Stimulated activated naive CD8-positive, alpha-beta T cell treated with anti-CD3 and anti-CD28 coated beads, Interleukin-15, amount 100 ng/mL, for 72 hours (primary cell): ENCODE data around the gene RNF128.
"Not testable (repeated sequence)": the region's sequence is repeated elsewhere in the genome, so short reads cannot be mapped to it uniquely, and the experiment has no call there.

Source experiments
- ATAC-seq: fragments of 150-1000 bp; cut with Tn5 transposase; 2 replicates; pipeline ENCODE4 v1.10.0; 2021; ENCODE audit warnings: mild to moderate bottlenecking, moderate library complexity
- DNase-seq, 2 donors: peaks; one replicate each; pipeline ENCODE4 v3.0.0; 2021 to 2022
- H3K27ac Mint-ChIP-seq, 2 donors: one replicate each; pipeline ENCODE4 v1.8.0; 2022; ENCODE audit warnings: mild to moderate bottlenecking in 2 of 2, mixed read lengths in 2 of 2, moderate library complexity in 2 of 2
- H3K27me3 Mint-ChIP-seq: one replicate; pipeline ENCODE4 v1.8.0; 2022; ENCODE audit warnings: mixed read lengths
- H3K4me1 Mint-ChIP-seq: one replicate; pipeline ENCODE4 v1.8.0; 2022; ENCODE audit warnings: mild to moderate bottlenecking, mixed read lengths
- H3K4me3 Mint-ChIP-seq, 2 donors: one replicate each; pipeline ENCODE4 v1.8.0; 2022; ENCODE audit warnings: mild to moderate bottlenecking in 2 of 2, mixed read lengths in 2 of 2, moderate library complexity in 1 of 2
- H3K9me3 Mint-ChIP-seq, 2 donors: one replicate each; pipeline ENCODE4 v1.8.0; 2022; ENCODE audit warnings: mixed read lengths in 2 of 2

Gene RNF128

DNA sequence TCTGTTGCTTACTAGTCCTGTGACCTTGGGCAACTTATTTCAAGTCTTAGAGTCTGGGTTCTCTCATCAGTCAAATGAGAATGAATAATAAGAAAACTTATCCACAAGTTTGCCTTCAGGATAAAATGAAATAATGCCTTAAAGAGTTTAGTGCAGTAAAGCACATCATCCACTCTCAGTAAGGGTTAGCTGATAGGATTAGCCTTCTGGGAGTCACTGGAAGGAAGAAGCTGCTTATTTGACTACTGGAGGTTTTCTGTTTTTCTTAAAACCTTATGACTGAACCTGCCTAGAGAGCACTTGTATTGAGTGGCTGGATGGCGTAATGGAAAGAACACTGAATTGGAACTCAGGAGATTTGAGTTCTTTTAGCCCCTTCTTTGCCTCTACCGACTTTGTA is 1.8 kb downstream of the RNF128 start:
- no peak for ATAC-seq
- Mint-ChIP-seq H3K27ac (no peak overlapping the region), H3K4me1 (no peaks in the 10 kb centered on the region), H3K27me3 (peaks cover 42% of the 10 kb centered on the region), H3K4me3 (no peak overlapping the region), H3K9me3 (no peaks in the 10 kb centered on the region)
- no peak for DNase-seq

- no peak for DNase-seq
- no peak overlapping the region for H3K4me3 Mint-ChIP-seq
- H3K9me3 Mint-ChIP-seq, result no peaks in the 10 kb centered on the region
- no peaks in the 10 kb centered on the region for H3K4me1 Mint-ChIP-seq
- H3K27me3 Mint-ChIP-seq, result peaks cover 26% of the 10 kb centered on the region
- no peak for ATAC-seq
- H3K27ac Mint-ChIP-seq, result no peak overlapping the region
Measured at GRCh38 chrX:106730401-106730800, 3.9 kb downstream of the RNF128 start.

GRCh38 chrX:106731590-106731989 is 5.1 kb downstream of the RNF128 start:
- peaks cover 15% of the 10 kb centered on the region for H3K27me3 Mint-ChIP-seq
- no peaks in the 10 kb centered on the region for H3K9me3 Mint-ChIP-seq
- ATAC-seq (no peak), DNase-seq (no peak)
- no peaks in the 10 kb centered on the region for H3K4me1 Mint-ChIP-seq
- no peak overlapping the region for H3K4me3 Mint-ChIP-seq
- H3K27ac Mint-ChIP-seq, result no peak overlapping the region

DNA sequence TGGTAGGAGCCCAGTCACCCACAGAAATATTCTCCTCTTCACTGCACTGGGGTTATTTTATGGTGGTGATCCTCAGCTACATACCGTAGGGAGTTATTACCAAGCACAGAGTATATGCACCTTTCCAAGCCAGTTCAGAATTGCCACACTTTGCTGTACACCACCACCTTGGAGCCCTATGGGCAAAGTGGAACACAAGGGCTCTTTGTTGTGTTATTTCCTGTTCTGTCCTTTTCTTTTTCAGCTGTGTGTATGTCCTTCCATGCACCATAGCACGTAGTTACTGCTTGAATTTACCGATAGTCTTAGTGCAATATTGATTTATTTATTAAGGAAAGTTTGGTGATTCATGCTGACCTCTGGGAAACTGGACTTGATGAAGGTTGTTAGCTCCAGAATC is 8.3 kb downstream of the RNF128 start:
- Mint-ChIP-seq H3K27ac (no peak overlapping the region), H3K27me3 (no peaks in the 10 kb centered on the region), H3K4me3 (no peak overlapping the region), H3K4me1 (no peaks in the 10 kb centered on the region), H3K9me3 (no peaks in the 10 kb centered on the region)
- no peak for ATAC-seq
- no peak for DNase-seq

DNA sequence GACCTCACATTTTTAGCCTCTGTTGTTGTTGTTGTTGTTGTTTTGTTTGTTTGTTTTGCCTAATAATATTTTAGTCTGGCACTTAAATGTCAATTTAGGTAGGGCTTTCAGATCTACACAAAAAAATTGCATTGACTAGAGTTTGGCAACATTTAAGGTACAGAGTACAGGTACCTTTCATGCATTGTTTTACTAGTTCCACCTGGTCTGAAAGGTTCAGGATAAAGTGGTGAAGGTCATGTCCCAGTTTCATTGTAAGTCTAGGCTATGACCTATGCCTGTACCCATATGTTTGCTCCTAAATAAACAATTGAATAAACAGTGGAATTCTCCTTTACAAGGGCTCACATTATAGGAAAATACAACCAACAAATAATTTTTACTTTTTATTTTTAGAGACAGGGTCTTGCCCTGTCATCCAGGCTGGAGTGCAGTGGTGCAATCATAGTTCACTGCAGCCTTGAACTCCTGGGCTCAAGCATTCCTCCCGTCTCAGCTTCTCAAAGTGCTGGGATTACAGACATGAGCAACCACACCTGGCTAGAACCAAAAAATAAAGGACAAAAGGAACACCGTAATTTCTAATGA is 13.8 kb downstream of the RNF128 start:
- Mint-ChIP-seq H3K4me3 (no peak overlapping the region), H3K4me1 (no peaks in the 10 kb centered on the region), H3K27ac (no peak overlapping the region), H3K9me3 (no peaks in the 10 kb centered on the region), H3K27me3 (no peaks in the 10 kb centered on the region)
- ATAC-seq, result no peak
- no peak for DNase-seq

DNA sequence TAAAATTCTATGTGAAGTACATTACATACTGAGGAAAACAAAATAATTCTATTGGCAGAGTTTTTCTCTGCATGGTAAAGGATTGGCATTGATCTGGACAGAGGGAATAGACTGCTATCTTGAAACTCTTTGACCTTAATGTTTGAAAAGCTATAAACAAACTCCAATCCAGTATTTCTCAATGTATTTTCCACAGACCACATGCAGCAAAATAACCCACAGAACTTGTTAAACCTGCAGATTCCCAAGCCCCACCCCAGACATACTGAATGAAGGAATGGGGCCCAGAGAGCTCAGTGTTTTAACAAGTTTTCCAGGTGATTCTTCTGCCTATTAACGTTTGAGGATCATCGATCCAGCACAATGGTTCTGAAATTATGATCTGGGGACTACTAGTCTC is 15.7 kb downstream of the RNF128 start:
- H3K27ac Mint-ChIP-seq, result no peak overlapping the region
- no peak for DNase-seq
- no peaks in the 10 kb centered on the region for H3K9me3 Mint-ChIP-seq
- H3K4me3 Mint-ChIP-seq, result no peak overlapping the region
- H3K27me3 Mint-ChIP-seq, result no peaks in the 10 kb centered on the region
- no peaks in the 10 kb centered on the region for H3K4me1 Mint-ChIP-seq
- no peak for ATAC-seq

DNA sequence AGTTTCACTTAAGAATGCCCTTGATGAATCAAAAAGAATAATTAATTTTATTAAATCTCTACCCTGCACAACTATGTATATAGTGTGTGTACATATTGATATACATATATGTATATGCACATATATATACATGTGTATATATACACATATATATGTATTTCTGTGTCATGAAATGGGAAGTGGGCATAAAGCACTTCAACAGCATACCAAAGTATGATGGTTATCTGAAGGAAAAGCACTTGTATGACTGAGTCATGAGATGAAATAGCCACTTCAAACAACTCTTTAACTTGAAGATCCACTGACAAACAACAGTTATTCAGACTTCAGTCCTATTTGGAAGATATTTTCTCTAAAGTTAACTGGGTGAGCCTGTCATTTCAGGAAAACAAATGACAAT is 16.3 kb downstream of the RNF128 start:
- Mint-ChIP-seq H3K4me1 (no peaks in the 10 kb centered on the region), H3K27me3 (no peaks in the 10 kb centered on the region), H3K27ac (no peak overlapping the region), H3K4me3 (no peak overlapping the region), H3K9me3 (no peaks in the 10 kb centered on the region)
- no peak for ATAC-seq
- DNase-seq, result no peak

- Mint-ChIP-seq H3K9me3 (peaks cover 4 to 7% of the 10 kb centered on the region in 2 donors), H3K27me3 (peaks cover 7% of the 10 kb centered on the region), H3K27ac (no peak overlapping the region), H3K4me1 (no peaks in the 10 kb centered on the region), H3K4me3 (no peak overlapping the region)
- DNase-seq (no peak), ATAC-seq (no peak)
Measured at GRCh38 chrX:106748377-106748776, 21.9 kb downstream of the RNF128 start.

DNA sequence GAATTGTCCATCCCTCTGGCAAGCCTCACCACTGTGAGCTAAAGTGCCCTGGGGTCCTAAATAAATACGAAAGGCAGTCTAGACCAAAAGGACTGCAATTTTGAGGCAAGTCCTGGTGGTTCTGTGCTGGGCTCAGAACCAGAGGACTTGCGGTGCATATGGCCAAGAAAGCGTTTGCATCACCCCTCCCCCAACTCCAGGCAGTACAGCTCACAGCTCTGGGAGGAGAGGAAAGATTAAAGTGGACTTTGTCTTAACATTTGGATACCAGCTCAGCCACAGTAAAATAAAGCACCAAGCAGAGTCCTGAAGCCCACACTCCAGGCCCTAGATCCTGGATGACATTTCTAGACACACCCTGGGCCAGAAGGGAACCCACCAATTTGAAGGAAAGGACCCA is 24.9 kb downstream of the RNF128 start:
- no peak overlapping the region for H3K4me3 Mint-ChIP-seq
- peaks cover 7% of the 10 kb centered on the region for H3K27me3 Mint-ChIP-seq
- H3K9me3 Mint-ChIP-seq, result peaks cover 4 to 7% of the 10 kb centered on the region in 2 donors
- ATAC-seq, result no peak
- H3K4me1 Mint-ChIP-seq, result no peaks in the 10 kb centered on the region
- no peak for DNase-seq
- H3K27ac Mint-ChIP-seq, result no peak overlapping the region

GRCh38 chrX:106752101-106752678 is 25.7 kb downstream of the RNF128 start:
- no peak for ATAC-seq
- Mint-ChIP-seq H3K27ac (no peak overlapping the region), H3K4me1 (no peaks in the 10 kb centered on the region), H3K4me3 (no peak overlapping the region), H3K9me3 (peaks cover 4 to 7% of the 10 kb centered on the region in 2 donors), H3K27me3 (peaks cover 7% of the 10 kb centered on the region)
- no peak for DNase-seq

GRCh38 chrX:106769288-106769687 is 42.8 kb downstream of the RNF128 start:
- not testable (repeated sequence) for DNase-seq, H3K27ac Mint-ChIP-seq, H3K9me3 Mint-ChIP-seq, H3K27me3 Mint-ChIP-seq, ATAC-seq, H3K4me1 Mint-ChIP-seq, H3K4me3 Mint-ChIP-seq

DNA sequence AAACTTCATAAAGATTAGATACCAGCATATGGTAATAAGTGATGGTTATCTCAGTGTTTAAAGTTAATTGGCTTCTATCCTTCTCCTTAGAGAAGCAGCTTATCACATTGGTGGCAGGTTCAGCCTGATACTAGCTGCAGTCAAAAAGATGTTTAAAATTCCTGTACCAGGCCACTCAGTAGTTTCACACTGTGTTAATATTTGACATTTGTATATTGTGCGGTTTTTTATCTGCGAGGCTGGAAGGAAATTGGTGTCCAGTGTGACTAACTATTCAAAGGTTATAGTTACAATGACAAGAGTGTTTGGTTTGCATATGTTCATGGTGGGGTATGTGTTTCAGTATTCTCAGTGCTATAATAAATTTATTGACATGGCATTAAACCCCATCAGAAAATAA is 48.5 kb downstream of the RNF128 start:
- DNase-seq (no peak), ATAC-seq (no peak)
- Mint-ChIP-seq H3K4me3 (no peak overlapping the region), H3K9me3 (no peaks in the 10 kb centered on the region), H3K27ac (no peak overlapping the region), H3K4me1 (no peaks in the 10 kb centered on the region), H3K27me3 (no peaks in the 10 kb centered on the region)

- ATAC-seq (no peak), DNase-seq (no peak)
- peaks cover 4% of the 10 kb centered on the region for H3K27me3 Mint-ChIP-seq
- no peak overlapping the region for H3K27ac Mint-ChIP-seq
- H3K9me3 Mint-ChIP-seq, result no peaks in the 10 kb centered on the region
- no peaks in the 10 kb centered on the region for H3K4me1 Mint-ChIP-seq
- H3K4me3 Mint-ChIP-seq, result no peak overlapping the region
Measured at GRCh38 chrX:106780264-106780663, 53.8 kb downstream of the RNF128 start.

DNA sequence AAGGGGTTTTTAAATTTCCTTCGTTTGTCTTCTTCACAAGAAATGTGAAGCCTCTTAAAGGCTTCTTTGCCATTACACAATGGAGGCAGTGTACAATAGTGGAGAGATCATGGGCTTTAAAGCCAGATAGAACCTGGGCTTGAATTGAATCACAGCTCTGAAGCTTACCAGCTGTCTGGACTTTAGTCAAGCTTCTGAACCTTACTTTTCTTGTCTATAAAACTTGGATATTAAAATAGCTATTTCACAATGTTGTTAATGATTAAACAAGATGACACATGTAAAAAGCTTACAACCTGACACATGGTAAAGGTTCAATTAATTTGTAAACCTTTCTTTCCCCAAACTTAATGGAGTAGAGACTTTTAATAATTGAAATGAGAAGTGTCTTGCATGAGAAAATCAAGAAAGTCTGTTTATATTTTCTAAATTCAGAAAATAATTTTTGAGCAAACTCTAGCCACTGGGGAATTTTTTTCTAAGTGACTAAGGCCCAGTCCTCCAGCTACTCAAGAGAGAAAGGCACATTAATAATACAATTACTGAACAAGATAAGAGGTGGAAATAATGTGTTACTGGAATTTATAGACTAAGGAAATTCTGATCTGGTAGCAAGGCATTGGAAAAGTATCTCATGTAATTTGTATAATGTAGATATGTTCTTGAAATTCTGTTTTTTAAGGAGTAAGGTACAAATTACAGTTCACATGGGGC is 54.3 kb downstream of the RNF128 start:
- H3K9me3 Mint-ChIP-seq, result no peaks in the 10 kb centered on the region
- no peak overlapping the region for H3K27ac Mint-ChIP-seq

GRCh38 chrX:106783716-106784115 is 57.2 kb downstream of the RNF128 start:
- peaks cover 11% of the 10 kb centered on the region for H3K27me3 Mint-ChIP-seq
- no peaks in the 10 kb centered on the region for H3K4me1 Mint-ChIP-seq
- no peaks in the 10 kb centered on the region for H3K9me3 Mint-ChIP-seq
- no peak overlapping the region for H3K4me3 Mint-ChIP-seq
- ATAC-seq, result no peak
- H3K27ac Mint-ChIP-seq, result no peak overlapping the region
- DNase-seq, result no peak

More for the DNA sequence above, 54.3 kb downstream of the RNF128 start:
- no peak for ATAC-seq
- DNase-seq, result no peak
- H3K4me1 Mint-ChIP-seq, result no peaks in the 10 kb centered on the region
- peaks cover 9% of the 10 kb centered on the region for H3K27me3 Mint-ChIP-seq
- H3K4me3 Mint-ChIP-seq, result no peak overlapping the region

DNA sequence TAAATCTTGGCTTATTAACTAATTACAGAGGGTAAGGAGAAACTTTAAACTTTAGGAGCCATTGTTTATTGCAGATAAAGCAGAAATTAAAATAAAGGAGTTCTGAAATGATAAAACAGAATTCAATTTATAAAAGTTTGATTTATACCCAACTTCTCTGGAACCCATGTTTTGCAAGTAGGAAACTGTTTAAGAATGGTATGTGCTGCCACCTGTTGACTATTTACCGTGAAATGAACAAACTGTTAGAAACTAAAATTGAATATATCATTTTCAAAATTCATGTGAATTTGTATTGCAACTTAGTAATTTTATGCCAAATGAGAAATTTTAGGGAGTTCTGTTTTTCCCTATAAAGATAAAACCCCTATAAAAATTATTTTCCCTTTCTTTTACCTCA is 65.0 kb downstream of the RNF128 start:
- no peaks in the 10 kb centered on the region for H3K9me3 Mint-ChIP-seq
- no peaks in the 10 kb centered on the region for H3K27me3 Mint-ChIP-seq
- DNase-seq, result no peak
- no peak overlapping the region for H3K4me3 Mint-ChIP-seq
- no peak for ATAC-seq
- H3K4me1 Mint-ChIP-seq, result no peaks in the 10 kb centered on the region
- H3K27ac Mint-ChIP-seq, result no peak overlapping the region

GRCh38 chrX:106802063-106802387 is 75.5 kb downstream of the RNF128 start:
- H3K27me3 Mint-ChIP-seq, result peaks cover 42% of the 10 kb centered on the region
- no peaks in the 10 kb centered on the region for H3K9me3 Mint-ChIP-seq
- peaks cover 22% of the 10 kb centered on the region for H3K4me1 Mint-ChIP-seq

More at GRCh38 chrX:106802063-106802387, 75.5 kb downstream of the RNF128 start:
- ATAC-seq (no peak), DNase-seq (no peak)
- Mint-ChIP-seq H3K4me3 (peak overlapping the region; percentile 86 to 92), H3K27ac (no peak overlapping the region)
